Smooth muscle cell (in vitro differentiated cells): ENCODE data around the gene TSGA10. TPM values are rescaled to one million over a fixed set of nuclear protein-coding genes. Genes with fewer than 3 reads are reported as not detected.

Experiments used
- DNase-seq: peaks from one replicate; lab custom pipeline; 2025; ENCODE audit not compliant: unreplicated experiment; lab: John Stamatoyannopoulos, UW
- H2AFZ ChIP-seq: fragments of 200-600 bp; sonication (generic); 2 replicates; pipeline ENCODE4 v1.6.0; 2016; ENCODE audit warnings: antibody characterized with exemption, low read depth, mild to moderate bottlenecking
- H3F3A ChIP-seq: fragments of 200-600 bp; sonication (generic); 2 replicates; pipeline ENCODE4 v1.6.0; 2017; ENCODE audit warnings: antibody characterized with exemption, low read depth
- H3K27ac ChIP-seq: fragments of 200-600 bp; sonication (generic); 2 replicates; pipeline ENCODE4 v1.5.1; 2016; ENCODE audit warnings: low read depth, mild to moderate bottlenecking
- H3K27me3 ChIP-seq: fragments of 200-600 bp; sonication (generic); 2 replicates; pipeline ENCODE4 v1.6.1; 2016; ENCODE audit warnings: low read depth, mild to moderate bottlenecking
- H3K36me3 ChIP-seq: fragments of 200-600 bp; sonication (generic); 2 replicates; pipeline ENCODE4 v1.5.1; 2016; ENCODE audit warnings: low read depth
- H3K4me1 ChIP-seq: fragments of 200-600 bp; sonication (generic); 2 replicates; pipeline ENCODE4 v1.5.1; 2016; ENCODE audit warnings: low read depth
- H3K4me2 ChIP-seq: fragments of 200-600 bp; sonication (generic); 2 replicates; pipeline ENCODE4 v1.6.0; 2016; ENCODE audit warnings: mild to moderate bottlenecking
- H3K4me3 ChIP-seq: fragments of 200-600 bp; sonication (generic); 2 replicates; pipeline ENCODE4 v1.5.1; 2016; ENCODE audit warnings: mild to moderate bottlenecking
- H3K79me2 ChIP-seq: fragments of 200-600 bp; sonication (generic); 2 replicates; pipeline ENCODE4 v1.6.0; 2016; ENCODE audit warnings: low read depth, mild to moderate bottlenecking
- H3K9ac ChIP-seq: fragments of 200-600 bp; sonication (generic); 2 replicates; pipeline ENCODE4 v1.6.0; 2016; ENCODE audit warnings: low read depth
- H3K9me3 ChIP-seq: fragments of 200-600 bp; sonication (generic); replicated peaks from 2 replicates; pipeline ENCODE4 v1.5.1; 2016; ENCODE audit warnings: low read depth
- H4K20me1 ChIP-seq: fragments of 200-600 bp; sonication (generic); 2 replicates; pipeline ENCODE4 v1.6.0; 2016; ENCODE audit warnings: low read depth
- CTCF ChIP-seq: fragments of 200-600 bp; sonication (generic); IDR thresholded peaks from 2 replicates; pipeline ENCODE4 v1.5.1; 2017; ENCODE audit warnings: borderline replicate concordance, mild to moderate bottlenecking, antibody characterized with exemption; ENCODE audit not compliant: insufficient read depth, poor library complexity, severe bottlenecking
- WGBS: methylation state at CpG from one replicate; pipeline ENCODE4 v1.1.7; 2016; ENCODE audit warnings: low lambda C conversion rate; 5-methylcytosine and 5-hydroxymethylcytosine counted together
- polyA plus RNA-seq: library from polyadenylated mRNA; unstranded; fragments of >200 nt; fragmentation: Nextera tagmentation; extraction: Ambion mirVana; gene quantifications from 2 replicates; pipeline ENCODE4 v1.2.1, GENCODE V29; 2016
- total RNA-seq: library from RNA; depleted of rRNA; stranded (reverse); fragments of >200 nt; gene quantifications from 2 replicates; pipeline ENCODE4 v1.2.3, GENCODE V29; 2014

TSGA10 gene
- total and polyA plus RNA-seq, 2 experiments from 2014 or later: 3.4 to 30.4 TPM

GRCh38 chr2:99032786-99033185 lies 122.0 kb downstream of the TSGA10 start:
- Histone ChIP-seq H3K4me2 (no peak overlapping the region), H3K4me3 (no peak overlapping the region), H3K27ac (no peak overlapping the region), H2AFZ (no peak overlapping the region), H3K9ac (no peak overlapping the region), H3K9me3 (no peaks in the 10 kb centered on the region), H3K79me2 (no peaks in the 10 kb centered on the region), H3F3A (no peaks in the 10 kb centered on the region), H4K20me1 (no peaks in the 10 kb centered on the region), H3K36me3 (no peaks in the 10 kb centered on the region), H3K4me1 (no peaks in the 10 kb centered on the region), H3K27me3 (no peaks in the 10 kb centered on the region)
- 88% methylated on average over 6 of the region's 6 CpGs for WGBS
- TF ChIP-seq CTCF: no peak
- DNase-seq: no peak

GRCh38 chr2:99032001-99032400 lies 122.7 kb downstream of the TSGA10 start:
- Histone ChIP-seq H3K4me1 (no peaks in the 10 kb centered on the region), H3F3A (no peaks in the 10 kb centered on the region), H3K9ac (no peak overlapping the region), H3K4me3 (no peak overlapping the region), H3K27me3 (no peaks in the 10 kb centered on the region), H3K79me2 (no peaks in the 10 kb centered on the region), H3K36me3 (no peaks in the 10 kb centered on the region), H3K27ac (no peak overlapping the region), H3K4me2 (no peak overlapping the region), H3K9me3 (no peaks in the 10 kb centered on the region), H4K20me1 (no peaks in the 10 kb centered on the region), H2AFZ (no peak overlapping the region)
- no peak for TF ChIP-seq CTCF
- no peak for DNase-seq
- 85% methylated on average over 2 of the region's 2 CpGs for WGBS

GRCh38 chr2:99031481-99031880 lies 123.3 kb downstream of the TSGA10 start:
- no peak for TF ChIP-seq CTCF
- WGBS: 83% methylated on average over 3 of the region's 3 CpGs
- DNase-seq: no peak

GRCh38 chr2:99028558-99028957 lies 126.2 kb downstream of the TSGA10 start:
- Histone ChIP-seq H3K4me3 (no peak overlapping the region), H3F3A (no peaks in the 10 kb centered on the region), H4K20me1 (no peaks in the 10 kb centered on the region), H3K9ac (no peak overlapping the region), H3K4me2 (no peak overlapping the region), H3K4me1 (no peaks in the 10 kb centered on the region), H3K36me3 (no peaks in the 10 kb centered on the region), H3K9me3 (no peaks in the 10 kb centered on the region), H3K79me2 (no peaks in the 10 kb centered on the region), H2AFZ (no peak overlapping the region), H3K27me3 (no peaks in the 10 kb centered on the region), H3K27ac (no peak overlapping the region)
- TF ChIP-seq CTCF: no peak
- no peak for DNase-seq
- WGBS: 66% methylated on average over 4 of the region's 4 CpGs

More at GRCh38 chr2:99031481-99031880, 123.3 kb downstream of the TSGA10 start:
- H3K27me3 ChIP-seq: no peaks in the 10 kb centered on the region
- H3K4me1 ChIP-seq: no peaks in the 10 kb centered on the region
- no peaks in the 10 kb centered on the region for H3K79me2 ChIP-seq
- H3F3A ChIP-seq: no peaks in the 10 kb centered on the region
- H3K4me3 ChIP-seq: no peak overlapping the region
- H4K20me1 ChIP-seq: no peaks in the 10 kb centered on the region
- H3K4me2 ChIP-seq: no peak overlapping the region
- no peaks in the 10 kb centered on the region for H3K36me3 ChIP-seq
- no peaks in the 10 kb centered on the region for H3K9me3 ChIP-seq
- no peak overlapping the region for H3K9ac ChIP-seq
- no peak overlapping the region for H2AFZ ChIP-seq
- no peak overlapping the region for H3K27ac ChIP-seq
